Gastrocnemius medialis (tissue), 4 donors: ENCODE data around the gene MON2. TPM values are rescaled to one million over a fixed set of nuclear protein-coding genes. Genes with fewer than 3 reads are reported as not detected.

Experiments
- ATAC-seq, 2 donors: fragments of 150-250 bp; one replicate each; pipeline ENCODE4 v1.9.1; 2016
- DNase-seq, 2 donors: peaks; one replicate each; pipeline ENCODE4 v3.0.0-alpha.2; 2019
- H3K27ac ChIP-seq, 4 donors: fragments of 200-600 bp; sonication (generic); 1 replicate in 1 of 4; 2 replicates in 3 of 4; pipeline ENCODE4 v1.5.1; 2016 to 2018; ENCODE audit warnings: mild to moderate bottlenecking in 2 of 4, moderate library complexity in 1 of 4
- H3K27me3 ChIP-seq, 3 donors: fragments of 200-600 bp; sonication (generic) in 2 of 3; 1 replicate in 1 of 3; 2 replicates in 2 of 3; pipeline versions ENCODE4 v1.5.1 to v1.6.0; 2016 to 2019; ENCODE audit warnings: mild to moderate bottlenecking in 1 of 3, moderate library complexity in 1 of 3
- H3K36me3 ChIP-seq, 2 donors: fragments of 200-600 bp; sonication (generic) in 1 of 2; one replicate each; pipeline ENCODE4 v1.5.1; 2017 to 2018
- H3K4me1 ChIP-seq, 2 donors: fragments of 200-600 bp; sonication (generic) in 1 of 2; one replicate each; pipeline ENCODE4 v1.5.1; 2016 to 2017; ENCODE audit warnings: mild to moderate bottlenecking in 2 of 2
- H3K4me3 ChIP-seq, 4 donors: fragments of 200-600 bp; sonication (generic) in 3 of 4; 1 replicate in 1 of 4; 2 replicates in 3 of 4; pipeline ENCODE4 v1.5.1; 2016 to 2019; ENCODE audit warnings: mild to moderate bottlenecking in 2 of 4
- H3K9me3 ChIP-seq, 3 donors: fragments of 200-600 bp; sonication (generic) in 2 of 3; 1 replicate in 1 of 3; 2 replicates in 2 of 3; pipeline ENCODE4 v1.5.1; 2016 to 2019
- POLR2A ChIP-seq, 2 donors: fragments of 450-650 bp; IDR thresholded peaks; one replicate each; pipeline ENCODE4 v1.6.1; 2017; ENCODE audit warnings: antibody characterized with exemption in 2 of 2, mild to moderate bottlenecking in 2 of 2, moderate library complexity in 2 of 2
- in situ Hi-C, 4 donors: fragments of 200-750 bp; cut with MboI; loops; one replicate each; pipeline versions ENCODE4 v1.15.0 to v1.8.0; 2017; ENCODE audit warnings: low sequenced_read_pairs in 4 of 4
- intact Hi-C: fragments of 100-400 bp; cut with DNase I; formaldehyde crosslinking; loops from one replicate; pipeline ENCODE4 v1.15.1; 2023; ENCODE audit warnings: low total_unique reads
- microRNA counts, 2 donors: library from miRNA; unstranded; fragments of <30 nt; microRNA quantifications; one replicate each; lab custom pipeline; 2016
- microRNA-seq, 2 donors: library from miRNA; unstranded; fragments of <30 nt; microRNA quantifications; one replicate each; pipeline ENCODE4, GENCODE V29; 2016; ENCODE audit warnings: borderline replicate concordance in 2 of 2
- total RNA-seq, 4 donors: library from RNA; depleted of rRNA; stranded (reverse); fragments of >200 nt; gene quantifications; one replicate each; pipeline versions ENCODE4 v1.1.0 to v1.2.3, GENCODE V29; 2016
- TF ChIP-seq, protein P1 (sequence below), 5 experiments: fragments of 450-650 bp in 3 of 5; fragments of 200-600 bp in 2 of 5; sonication (generic) in 2 of 5; IDR thresholded peaks in 4 of 5; conservative IDR thresholded peaks in 1 of 5; 1 replicate in 4 of 5; 2 replicates in 1 of 5; pipeline ENCODE4 v1.5.1; 2016 to 2019; ENCODE audit warnings: antibody characterized with exemption in 5 of 5, mild to moderate bottlenecking in 3 of 5, moderate library complexity in 3 of 5

MON2 gene
- total RNA-seq, 4 donors from 2014 or later, result 9.2 to 57.2 (median 12.9) TPM

DNA sequence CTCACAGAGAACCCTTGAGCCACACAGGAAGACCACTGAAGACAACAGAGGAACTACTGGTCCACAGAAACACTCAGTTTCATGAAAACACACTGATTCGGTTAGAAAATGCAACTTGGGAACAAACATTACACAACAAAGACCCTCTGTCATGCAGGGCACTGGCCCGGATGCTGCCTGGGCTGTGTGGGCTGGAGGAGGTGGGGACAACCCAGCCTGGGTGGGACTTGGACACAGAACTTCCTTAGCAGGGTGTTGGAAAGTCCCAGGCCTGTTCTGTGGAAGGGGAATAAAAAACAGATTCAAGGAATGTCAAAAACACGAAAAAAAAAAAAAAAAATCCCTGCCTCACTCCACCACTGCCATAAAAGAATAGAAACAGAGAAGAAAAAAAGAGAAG is 181.0 kb downstream of the MON2 start:
- ATAC-seq (no peak), DNase-seq (no peak)
- Histone ChIP-seq H3K36me3 (no peaks in the 10 kb centered on the region), H3K4me1 (no peaks in the 10 kb centered on the region), H3K4me3 (no peak overlapping the region), H3K27ac (no peak overlapping the region), H3K9me3 (no peaks in the 10 kb centered on the region), H3K27me3 (no peaks in the 10 kb centered on the region)
- no peak for TF ChIP-seq POLR2A (IDR thresholded peaks at IDR 0.05)
- TF ChIP-seq, protein P1, sequence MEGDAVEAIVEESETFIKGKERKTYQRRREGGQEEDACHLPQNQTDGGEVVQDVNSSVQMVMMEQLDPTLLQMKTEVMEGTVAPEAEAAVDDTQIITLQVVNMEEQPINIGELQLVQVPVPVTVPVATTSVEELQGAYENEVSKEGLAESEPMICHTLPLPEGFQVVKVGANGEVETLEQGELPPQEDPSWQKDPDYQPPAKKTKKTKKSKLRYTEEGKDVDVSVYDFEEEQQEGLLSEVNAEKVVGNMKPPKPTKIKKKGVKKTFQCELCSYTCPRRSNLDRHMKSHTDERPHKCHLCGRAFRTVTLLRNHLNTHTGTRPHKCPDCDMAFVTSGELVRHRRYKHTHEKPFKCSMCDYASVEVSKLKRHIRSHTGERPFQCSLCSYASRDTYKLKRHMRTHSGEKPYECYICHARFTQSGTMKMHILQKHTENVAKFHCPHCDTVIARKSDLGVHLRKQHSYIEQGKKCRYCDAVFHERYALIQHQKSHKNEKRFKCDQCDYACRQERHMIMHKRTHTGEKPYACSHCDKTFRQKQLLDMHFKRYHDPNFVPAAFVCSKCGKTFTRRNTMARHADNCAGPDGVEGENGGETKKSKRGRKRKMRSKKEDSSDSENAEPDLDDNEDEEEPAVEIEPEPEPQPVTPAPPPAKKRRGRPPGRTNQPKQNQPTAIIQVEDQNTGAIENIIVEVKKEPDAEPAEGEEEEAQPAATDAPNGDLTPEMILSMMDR (IDR thresholded peaks at IDR 0.05 in 4 of 5, conservative IDR thresholded peaks at IDR 0.05 in 1 of 5), result no peak
- intact Hi-C loops, result no loop called here
- in situ Hi-C loops, result no loop called here

DNA sequence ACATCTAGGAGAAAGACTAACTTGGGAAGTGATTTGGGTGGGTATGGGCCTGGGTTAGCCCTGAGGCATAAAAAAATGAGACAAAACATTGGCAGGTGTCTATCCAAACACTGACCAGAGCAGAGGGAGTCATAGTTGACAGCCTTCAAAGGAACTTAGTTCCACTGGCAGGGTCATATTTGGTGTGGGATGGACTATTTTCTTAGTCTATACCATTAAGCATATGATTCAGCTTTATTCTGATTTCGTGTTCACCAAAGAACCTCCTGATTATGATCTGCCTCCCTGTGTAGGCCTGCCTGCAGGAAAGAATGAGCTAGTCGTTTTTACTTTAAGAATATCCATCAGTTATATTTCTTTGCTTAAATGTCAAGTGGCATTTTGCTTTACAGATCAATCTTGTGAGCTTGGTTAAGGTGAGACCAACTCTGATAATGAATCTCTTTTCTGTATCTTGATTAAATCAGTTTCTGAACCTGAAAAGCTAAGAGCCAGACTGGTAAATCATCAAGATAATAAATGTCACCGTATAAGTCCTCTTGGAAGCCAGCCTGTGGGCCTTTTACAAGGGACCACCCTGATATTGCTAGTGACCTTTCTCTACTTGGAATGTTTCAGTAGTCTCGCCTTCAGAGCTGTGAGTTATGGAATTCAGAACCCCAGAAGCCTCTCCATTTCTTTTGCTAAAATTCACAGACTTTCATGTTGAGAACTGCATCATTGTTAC is 182.9 kb downstream of the MON2 start:
- no peak overlapping the region for H3K27ac ChIP-seq
- H3K4me1 ChIP-seq, result no peaks in the 10 kb centered on the region
- TF ChIP-seq POLR2A (IDR thresholded peaks at IDR 0.05), result no peak
- TF ChIP-seq, protein P1 (IDR thresholded peaks at IDR 0.05 in 4 of 5, conservative IDR thresholded peaks at IDR 0.05 in 1 of 5), result no peak
- intact Hi-C loops (no loop called here), in situ Hi-C loops (no loop called here)
- no peak for DNase-seq
- H3K27me3 ChIP-seq, result no peaks in the 10 kb centered on the region
- ATAC-seq, result no peak
- H3K4me3 ChIP-seq, result no peak overlapping the region
- H3K36me3 ChIP-seq, result no peaks in the 10 kb centered on the region
- H3K9me3 ChIP-seq, result no peaks in the 10 kb centered on the region

MicroRNAs within 50 kb of the gene (microRNA counts, 767-probe panel; counts per million panel counts)
- 9,282 to 10,229 counts per million in 2 donors for microRNA hsa-let-7i-5p (lab: Ali Mortazavi, UCI)

Small RNAs within 50 kb of the gene (microRNA-seq; reads per million reads assigned to microRNA genes)
- 38,641 to 40,301 reads per million in 2 donors for gene MIRLET7I

Other genes with a start within 250 kb of the MON2 start
- gene USP15, start 206.4 kb upstream of the MON2 start, total RNA-seq, result 10 to 100 TPM; 49.0 to 93.6 (median 50.6) TPM